Left lung (tissue), 10 donors: Measurements from ENCODE around the gene MAPK11. TPM values are rescaled to one million over a fixed set of nuclear protein-coding genes. Genes with fewer than 3 reads are reported as not detected.
A peak's percentile ranks its signal among the peaks of the same experiment; 100 is the strongest.

Experiments
- ATAC-seq: fragments of 200-7000 bp; cut with Tn5 transposase; one replicate; pipeline ENCODE4 v1.9.1; 2020; ENCODE audit warnings: moderate library complexity
- DNase-seq, 4 donors: peaks; one replicate each; pipeline ENCODE4 v3.0.0-alpha.2; 2013 to 2020
- H3K27ac ChIP-seq, 2 donors: fragments of 200-600 bp; sonication (generic) in 1 of 2; one replicate each; pipeline versions ENCODE4 v1.5.0 to v1.8.0; 2020 to 2021
- H3K27me3 ChIP-seq, 2 donors: fragments of 200-600 bp; sonication (generic) in 1 of 2; one replicate each; pipeline versions ENCODE4 v1.5.0 to v1.8.0; 2020 to 2021
- H3K36me3 ChIP-seq, 2 donors: fragments of 200-600 bp; sonication (generic) in 1 of 2; one replicate each; pipeline versions ENCODE4 v1.5.0 to v1.8.0; 2020 to 2021
- H3K4me1 ChIP-seq, 2 donors: fragments of 200-600 bp; one replicate each; pipeline ENCODE4 v1.8.0; 2021
- H3K4me3 ChIP-seq, 2 donors: fragments of 200-600 bp; sonication (generic) in 1 of 2; one replicate each; pipeline versions ENCODE4 v1.5.0 to v1.8.0; 2020 to 2021; ENCODE audit warnings: mild to moderate bottlenecking in 1 of 2
- H3K9me3 ChIP-seq, 2 donors: fragments of 200-600 bp; sonication (generic) in 1 of 2; one replicate each; pipeline versions ENCODE4 v1.5.0 to v1.8.0; 2020 to 2021
- intact Hi-C, 2 donors: fragments of 100-400 bp; cut with DNase I; formaldehyde crosslinking; loops; one replicate each; pipeline versions ENCODE4 v1.11.2 to v1.14.2; 2022
- polyA plus RNA-seq, 6 donors: library from polyadenylated mRNA; unstranded; fragments of 120-200 nt; gene quantifications; one replicate each; pipeline ENCODE4 v1.2.1, GENCODE V29; 2013; ENCODE audit not compliant: insufficient read length in 6 of 6
- total RNA-seq, 2 donors: library from RNA; stranded (reverse); fragmentation: NEBNext Ultra II Directional; extraction: Animal tissue kit (Norgen Biotek cat#: 25700); gene quantifications; one replicate each; pipeline ENCODE4 v1.2.1, GENCODE V29; 2021
- TF ChIP-seq, protein P1 (sequence below), 2 donors: fragments of 200-600 bp; sonication (generic) in 1 of 2; IDR thresholded peaks; one replicate each; pipeline versions ENCODE4 v1.5.0 to v1.8.0; 2021; ENCODE audit warnings: antibody characterized with exemption in 2 of 2
- donor health status: DM: no; HTN: yes; CAD: no.
- donor health status: DM: no; HTN: no; CAD: no.

Gene MAPK11
- total and polyA plus RNA-seq, 8 donors, result 10.3 to 21.5 (median 14.7) TPM

- intact Hi-C loops, result no loop called here
- H3K27me3 ChIP-seq, result peaks cover 0 to 51% of the 10 kb centered on the region in 2 donors
- H3K4me3 ChIP-seq, result peak overlapping the region; percentile 47 to 53
- H3K4me1 ChIP-seq, result peaks cover 0 to 26% of the 10 kb centered on the region in 2 donors
- ATAC-seq, result peak; percentile 46
- DNase-seq, result peak in 1 of 4 donors; percentile 62
- no peak overlapping the region for H3K27ac ChIP-seq
- H3K36me3 ChIP-seq, result peaks cover 0 to 4% of the 10 kb centered on the region in 2 donors
- TF ChIP-seq, protein P1, sequence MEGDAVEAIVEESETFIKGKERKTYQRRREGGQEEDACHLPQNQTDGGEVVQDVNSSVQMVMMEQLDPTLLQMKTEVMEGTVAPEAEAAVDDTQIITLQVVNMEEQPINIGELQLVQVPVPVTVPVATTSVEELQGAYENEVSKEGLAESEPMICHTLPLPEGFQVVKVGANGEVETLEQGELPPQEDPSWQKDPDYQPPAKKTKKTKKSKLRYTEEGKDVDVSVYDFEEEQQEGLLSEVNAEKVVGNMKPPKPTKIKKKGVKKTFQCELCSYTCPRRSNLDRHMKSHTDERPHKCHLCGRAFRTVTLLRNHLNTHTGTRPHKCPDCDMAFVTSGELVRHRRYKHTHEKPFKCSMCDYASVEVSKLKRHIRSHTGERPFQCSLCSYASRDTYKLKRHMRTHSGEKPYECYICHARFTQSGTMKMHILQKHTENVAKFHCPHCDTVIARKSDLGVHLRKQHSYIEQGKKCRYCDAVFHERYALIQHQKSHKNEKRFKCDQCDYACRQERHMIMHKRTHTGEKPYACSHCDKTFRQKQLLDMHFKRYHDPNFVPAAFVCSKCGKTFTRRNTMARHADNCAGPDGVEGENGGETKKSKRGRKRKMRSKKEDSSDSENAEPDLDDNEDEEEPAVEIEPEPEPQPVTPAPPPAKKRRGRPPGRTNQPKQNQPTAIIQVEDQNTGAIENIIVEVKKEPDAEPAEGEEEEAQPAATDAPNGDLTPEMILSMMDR (IDR thresholded peaks at IDR 0.05), result no peak
- no peaks in the 10 kb centered on the region for H3K9me3 ChIP-seq
Measured at GRCh38 chr22:50260801-50261614, 9.2 kb downstream of the MAPK11 start.

DNA sequence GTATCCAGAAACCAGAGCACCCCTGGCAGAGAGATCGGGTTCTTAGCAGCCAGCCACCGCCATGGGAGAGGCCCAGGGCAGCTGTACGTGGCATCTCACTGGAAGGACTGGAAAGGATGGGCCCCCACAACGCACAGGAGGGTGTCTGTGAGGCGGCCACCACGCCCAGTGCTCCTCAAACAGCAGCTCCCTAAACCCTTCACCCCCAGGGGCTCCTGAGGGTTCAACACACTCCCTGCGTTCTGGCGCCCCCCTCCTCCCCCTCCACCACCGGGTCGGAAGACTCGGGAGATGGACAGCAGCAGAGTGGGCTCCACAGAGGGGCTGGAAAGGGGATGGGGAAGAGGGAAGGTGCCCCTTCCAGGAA is 9.8 kb downstream of the MAPK11 start:
- intact Hi-C loops, result no loop called here
- H3K27me3 ChIP-seq, result peaks cover 0 to 49% of the 10 kb centered on the region in 2 donors
- ATAC-seq (no peak), DNase-seq (no peak)
- H3K36me3 ChIP-seq, result peaks cover 0 to 4% of the 10 kb centered on the region in 2 donors
- no peak overlapping the region for H3K27ac ChIP-seq
- TF ChIP-seq, protein P1 (IDR thresholded peaks at IDR 0.05), result no peak
- peak overlapping the region; percentile 47 to 53 for H3K4me3 ChIP-seq
- peaks cover 0 to 26% of the 10 kb centered on the region in 2 donors for H3K4me1 ChIP-seq
- no peaks in the 10 kb centered on the region for H3K9me3 ChIP-seq

- H3K27ac ChIP-seq, result no peak overlapping the region
- intact Hi-C loops, result loop anchor here in 1 of 2 donors (5.0 kb wide), 1 partner anchor 78 kb away; no protein-coding TSS in a partner anchor
- no peaks in the 10 kb centered on the region for H3K9me3 ChIP-seq
- DNase-seq (no peak), ATAC-seq (no peak)
- peaks cover 0 to under 1% of the 10 kb centered on the region in 2 donors for H3K36me3 ChIP-seq
- peaks cover 0 to 49% of the 10 kb centered on the region in 2 donors for H3K27me3 ChIP-seq
- peaks cover 0 to 26% of the 10 kb centered on the region in 2 donors for H3K4me1 ChIP-seq
- TF ChIP-seq, protein P1 (IDR thresholded peaks at IDR 0.05), result no peak
- H3K4me3 ChIP-seq, result no peak overlapping the region
Measured at GRCh38 chr22:50259302-50259701, 10.9 kb downstream of the MAPK11 start.

DNA sequence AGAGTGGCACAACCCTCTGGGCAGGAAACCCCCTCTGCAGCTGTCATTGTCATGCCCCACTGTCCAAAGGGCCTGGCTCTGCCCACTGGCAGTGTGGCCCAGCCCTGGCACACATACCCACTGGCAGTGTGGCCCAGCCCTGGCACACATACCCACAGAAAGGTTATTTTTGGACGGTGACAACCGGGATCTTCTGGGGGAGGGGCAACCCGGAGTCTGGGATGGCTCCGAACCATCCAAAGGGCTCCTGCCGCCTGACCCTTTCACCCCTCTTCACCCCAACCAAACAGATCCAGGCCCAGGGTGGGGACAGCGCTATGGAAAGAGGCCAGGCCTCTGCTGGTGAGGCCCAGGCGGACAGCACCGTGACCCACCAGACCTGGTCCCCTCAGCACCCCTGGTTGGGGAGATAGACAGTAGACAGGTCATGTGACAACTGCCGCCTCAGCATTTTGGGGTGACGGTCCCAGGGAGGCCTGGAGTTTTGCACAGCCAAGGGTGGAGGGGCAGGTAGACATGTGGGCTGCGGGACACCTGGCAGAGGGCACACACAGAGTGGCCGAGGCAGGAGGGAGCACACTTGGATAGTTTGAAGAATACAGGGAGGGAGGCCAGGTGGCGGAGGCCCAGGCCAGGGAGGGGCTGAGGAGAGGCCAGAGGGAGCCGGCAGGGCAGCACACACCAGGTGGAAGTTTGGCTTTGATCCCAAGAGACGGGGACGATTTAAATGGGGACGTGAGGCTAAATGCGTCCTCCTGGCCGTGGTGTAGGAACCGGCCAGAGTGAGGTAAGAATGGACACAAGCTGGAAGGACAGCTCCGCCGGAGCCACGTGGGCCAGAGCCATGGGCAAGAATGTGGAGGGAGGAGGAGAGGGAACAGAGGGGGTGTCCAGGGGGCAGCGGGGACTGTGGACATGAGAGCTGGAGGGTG is 11.6 kb downstream of the MAPK11 start:
- intact Hi-C loops, result loop anchor here in 1 of 2 donors (5.0 kb wide), 1 partner anchor 79 kb away; no protein-coding TSS in a partner anchor
- no peaks in the 10 kb centered on the region for H3K36me3 ChIP-seq
- ATAC-seq (no peak), DNase-seq (no peak)
- TF ChIP-seq, protein P1 (IDR thresholded peaks at IDR 0.05), result no peak
- no peak overlapping the region for H3K4me3 ChIP-seq
- no peak overlapping the region for H3K27ac ChIP-seq
- H3K9me3 ChIP-seq, result no peaks in the 10 kb centered on the region
- H3K27me3 ChIP-seq, result peaks cover 0 to 49% of the 10 kb centered on the region in 2 donors
- H3K4me1 ChIP-seq, result peaks cover 0 to 26% of the 10 kb centered on the region in 2 donors
